Pancreas (tissue), 10 donors: ENCODE results near the gene LRMDA. TPM values are rescaled to one million over a fixed set of nuclear protein-coding genes. Genes with fewer than 3 reads are reported as not detected.

Experiments used
- ATAC-seq, 4 donors: fragments of 200-7000 bp; cut with Tn5 transposase; one replicate each; pipeline versions ENCODE4 v1.8.0 to v1.9.1; 2020; ENCODE audit warnings: mild to moderate bottlenecking in 4 of 4, moderate library complexity in 4 of 4
- DNase-seq, 6 donors: peaks; one replicate each; pipeline ENCODE4 v3.0.0-alpha.2; 2020
- FAIRE-seq: peaks from 2 replicates; lab custom pipeline; 2012; peaks lifted over from hg19 to GRCh38; lab: Jason Lieb, UNC
- H3K27ac ChIP-seq, 4 donors: fragments of 200-600 bp; sonication (generic); 1 replicate in 3 of 4; 2 replicates in 1 of 4; pipeline versions ENCODE4 v1.5.0 to v1.8.0; 2020
- H3K27me3 ChIP-seq, 4 donors: fragments of 200-600 bp; one replicate each; pipeline ENCODE4 v1.8.0; 2021
- H3K36me3 ChIP-seq, 3 donors: fragments of 200-600 bp; sonication (generic) in 1 of 3; one replicate each; pipeline versions ENCODE4 v1.5.0 to v1.8.0; 2020 to 2021
- H3K4me1 ChIP-seq, 3 donors: fragments of 200-600 bp; one replicate each; pipeline ENCODE4 v1.8.0; 2021
- H3K4me3 ChIP-seq, 4 donors: fragments of 200-600 bp; sonication (generic) in 2 of 4; one replicate each; pipeline versions ENCODE4 v1.5.0 to v1.8.0; 2020 to 2021
- H3K9me3 ChIP-seq, 4 donors: fragments of 200-600 bp; one replicate each; pipeline ENCODE4 v1.8.0; 2021
- CTCF ChIP-seq, 4 donors: fragments of 200-600 bp; sonication (generic) in 3 of 4; IDR thresholded peaks; one replicate each; pipeline versions ENCODE4 v1.5.0 to v1.8.0; 2021; ENCODE audit warnings: antibody characterized with exemption in 4 of 4
- WGBS, 2 donors: extraction: QIAGEN DNeasy Blood & Tissue Kit; methylation state at CpG; one replicate each; pipeline ENCODE4 v1.1.7; 2013; 5-methylcytosine and 5-hydroxymethylcytosine counted together
- intact Hi-C, 3 donors: fragments of 100-400 bp; cut with DNase I; formaldehyde crosslinking; loops; one replicate each; pipeline versions ENCODE4 v1.11.1 to v1.14.2; 2022
- polyA plus RNA-seq, 2 donors: library from polyadenylated mRNA; stranded (reverse); fragments of 200-250 nt; gene quantifications; one replicate each; pipeline ENCODE4 v1.2.3, GENCODE V29; 2013
- total RNA-seq, 6 donors: library from RNA; stranded (reverse); fragmentation: NEBNext Ultra II Directional in 4 of 6; extraction: Animal tissue kit (Norgen Biotek cat#: 25700) in 4 of 6; gene quantifications; one replicate each; pipeline versions ENCODE4 v1.2.1 to v1.2.4, GENCODE V29; 2021 to 2023
- donor health status: healthy with polysubstance abuse.
- donor health status: DM: no; HTN: no; CAD: no; lungs with moderate emphysema.
- donor health status: DM: no; HTN: no; CAD: no.
- donor health status: control.
- donor health status: control.
- donor health status: Bipolar disorder and iron deficiency.
- donor health status: DM: yes; HTN: yes; CAD: no.
- donor health status: DM: no; HTN: no; CAD: no.
- donor health status: DM: no; HTN: no; CAD: no.
- donor health status: DM: yes; HTN: yes; CAD: no.

The LRMDA gene
- total and polyA plus RNA-seq, 8 donors, result 4.6 to 21.2 (median 13.4) TPM

GRCh38 chr10:76111986-76112825, 680.8 kb downstream of the LRMDA start:
- FAIRE-seq, result no peak
- Histone ChIP-seq H3K27ac (no peak overlapping the region), H3K4me1 (no peaks in the 10 kb centered on the region), H3K36me3 (no peaks in the 10 kb centered on the region), H3K4me3 (no peak overlapping the region), H3K9me3 (no peaks in the 10 kb centered on the region), H3K27me3 (no peaks in the 10 kb centered on the region)
- intact Hi-C loops, result no loop called here
- TF ChIP-seq CTCF (IDR thresholded peaks at IDR 0.05), result no peak
- no peak for ATAC-seq
- peak in 1 of 6 donors; percentile 43 for DNase-seq
- 89 to 91% methylated on average over 31 to 33 of the region's 33 CpGs for WGBS, 2 donors

- intact Hi-C loops, result no loop called here
- no peak for DNase-seq
- ATAC-seq, result no peak
- Histone ChIP-seq H3K27me3 (no peaks in the 10 kb centered on the region), H3K36me3 (no peaks in the 10 kb centered on the region), H3K27ac (no peak overlapping the region), H3K4me1 (no peaks in the 10 kb centered on the region), H3K4me3 (no peak overlapping the region), H3K9me3 (no peaks in the 10 kb centered on the region)
- no peak for TF ChIP-seq CTCF (IDR thresholded peaks at IDR 0.05)
- 91 to 93% methylated on average over 2 of the region's 2 CpGs for WGBS, 2 donors
- FAIRE-seq, result no peak
Observed at GRCh38 chr10:76112826-76113150, 681.4 kb downstream of the LRMDA start.

- Histone ChIP-seq H3K9me3 (no peaks in the 10 kb centered on the region), H3K36me3 (no peaks in the 10 kb centered on the region), H3K4me3 (no peak overlapping the region), H3K27me3 (no peaks in the 10 kb centered on the region), H3K27ac (no peak overlapping the region), H3K4me1 (no peaks in the 10 kb centered on the region)
- 71 to 73% methylated on average over 4 of the region's 4 CpGs for WGBS, 2 donors
- intact Hi-C loops, result no loop called here
- DNase-seq, result no peak
- ATAC-seq, result no peak
- no peak for FAIRE-seq
- TF ChIP-seq CTCF (IDR thresholded peaks at IDR 0.05), result no peak
Observed at GRCh38 chr10:76113952-76114351, 682.5 kb downstream of the LRMDA start.

GRCh38 chr10:76114581-76115001, 683.2 kb downstream of the LRMDA start:
- Histone ChIP-seq H3K36me3 (no peaks in the 10 kb centered on the region), H3K27ac (no peak overlapping the region), H3K9me3 (no peaks in the 10 kb centered on the region), H3K4me3 (no peak overlapping the region), H3K27me3 (no peaks in the 10 kb centered on the region), H3K4me1 (no peaks in the 10 kb centered on the region)
- ATAC-seq (peak in 3 of 4 donors; percentile 29 to 79 (median 69)), FAIRE-seq (no peak), DNase-seq (no peak)
- intact Hi-C loops, result no loop called here
- 47 to 49% methylated on average over 9 of the region's 9 CpGs for WGBS, 2 donors
- no peak for TF ChIP-seq CTCF (IDR thresholded peaks at IDR 0.05)

GRCh38 chr10:76115131-76115470, 683.7 kb downstream of the LRMDA start:
- no peaks in the 10 kb centered on the region for H3K9me3 ChIP-seq
- H3K36me3 ChIP-seq, result no peaks in the 10 kb centered on the region
- TF ChIP-seq CTCF (IDR thresholded peaks at IDR 0.05), result no peak
- 74 to 86% methylated on average over 6 of the region's 6 CpGs for whole genome bisulfite sequencing, 2 donors
- no peak overlapping the region for H3K4me3 ChIP-seq
- no peak for ATAC-seq
- H3K4me1 ChIP-seq, result no peaks in the 10 kb centered on the region
- FAIRE-seq, result no peak
- intact Hi-C loops, result no loop called here
- no peak overlapping the region for H3K27ac ChIP-seq
- DNase-seq, result no peak
- H3K27me3 ChIP-seq, result no peaks in the 10 kb centered on the region
